HG02885 (cell line): ENCODE measurements around the gene CCDC85B.
"Not testable (repeated sequence)": the region's sequence is repeated elsewhere in the genome, so short reads cannot be mapped to it uniquely, and the experiment has no call there.

ENCODE experiments used
- ATAC-seq: cut with Tn5 transposase; IDR thresholded peaks from one replicate; pipeline ENCODE4 v1.9.1; 2021; ENCODE audit warnings: mild to moderate bottlenecking; ENCODE audit not compliant: unreplicated experiment, poor library complexity

Gene CCDC85B

GRCh38 chr11:65890324-65891218, at the start of gene CCDC85B:
Gene CCDC85B, plus strand, starts transcription at chr11:65890673. Its CDS starts 111 bp downstream, at chr11:65890784.
- peak; percentile 59 for ATAC-seq

- ATAC-seq = no peak
Measured at GRCh38 chr11:65842144-65842543, 48.3 kb upstream of the CCDC85B start.

DNA sequence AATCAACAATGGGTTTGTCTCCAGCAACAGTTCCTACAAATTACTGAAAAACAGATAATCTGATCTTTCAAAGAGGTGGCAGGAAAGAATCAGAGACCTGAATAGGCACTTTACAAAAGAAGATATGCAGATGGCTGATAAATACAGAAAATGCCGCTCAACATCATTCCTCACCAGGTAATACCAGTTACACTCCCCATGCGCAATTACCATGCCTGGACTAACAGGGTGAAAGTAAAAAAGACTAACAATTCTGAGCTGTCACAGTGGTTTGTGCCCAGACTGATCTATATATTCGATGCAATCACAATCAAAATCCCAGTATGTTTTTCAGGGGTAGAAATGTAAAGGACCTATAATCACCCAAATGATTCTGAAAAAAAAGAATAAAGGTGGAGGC, 46.7 kb upstream of the CCDC85B start:
- no peak for ATAC-seq

DNA sequence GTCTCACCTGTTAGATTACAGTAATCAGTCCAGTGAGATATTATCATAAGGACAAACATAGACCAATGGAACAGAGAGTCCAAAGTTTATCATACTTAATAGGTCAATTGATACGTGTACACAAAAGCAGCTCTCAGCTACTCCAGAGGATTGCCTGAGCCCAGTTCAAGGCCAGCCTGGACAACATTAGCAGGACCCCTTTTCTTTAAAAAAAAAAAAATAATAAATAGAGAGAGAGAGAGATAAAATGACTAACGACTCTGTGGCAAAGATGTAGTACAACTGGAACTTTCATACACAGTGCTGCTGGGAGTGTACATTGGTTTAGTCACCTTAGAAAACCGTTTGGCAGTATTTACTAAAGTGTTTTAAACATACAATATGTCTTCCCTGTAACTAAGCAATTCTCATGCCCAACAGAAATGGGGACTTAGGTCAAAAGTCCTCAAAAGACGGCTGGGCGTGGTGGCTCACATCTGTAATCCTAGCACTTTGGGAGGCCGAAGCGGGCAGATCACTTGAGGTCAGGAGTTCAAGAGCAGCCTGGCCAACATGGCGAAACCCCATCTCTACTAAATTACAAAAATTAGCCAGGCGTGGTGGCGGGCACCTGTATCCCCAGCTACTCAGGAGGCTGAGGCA, 46.1 kb upstream of the CCDC85B start:
- ATAC-seq = no peak

GRCh38 chr11:65847746-65848145, 42.7 kb upstream of the CCDC85B start:
- ATAC-seq = no peak

GRCh38 chr11:65848693-65849092, 41.8 kb upstream of the CCDC85B start:
- ATAC-seq = not testable (repeated sequence)

- ATAC-seq = no peak
Measured at GRCh38 chr11:65849366-65849765, 41.1 kb upstream of the CCDC85B start.

- no peak for ATAC-seq
Measured at GRCh38 chr11:65849771-65850216, 40.7 kb upstream of the CCDC85B start.

GRCh38 chr11:65850217-65851082, 40.0 kb upstream of the CCDC85B start:
- ATAC-seq = no peak

GRCh38 chr11:65851083-65851579, 39.3 kb upstream of the CCDC85B start:
- ATAC-seq = no peak

DNA sequence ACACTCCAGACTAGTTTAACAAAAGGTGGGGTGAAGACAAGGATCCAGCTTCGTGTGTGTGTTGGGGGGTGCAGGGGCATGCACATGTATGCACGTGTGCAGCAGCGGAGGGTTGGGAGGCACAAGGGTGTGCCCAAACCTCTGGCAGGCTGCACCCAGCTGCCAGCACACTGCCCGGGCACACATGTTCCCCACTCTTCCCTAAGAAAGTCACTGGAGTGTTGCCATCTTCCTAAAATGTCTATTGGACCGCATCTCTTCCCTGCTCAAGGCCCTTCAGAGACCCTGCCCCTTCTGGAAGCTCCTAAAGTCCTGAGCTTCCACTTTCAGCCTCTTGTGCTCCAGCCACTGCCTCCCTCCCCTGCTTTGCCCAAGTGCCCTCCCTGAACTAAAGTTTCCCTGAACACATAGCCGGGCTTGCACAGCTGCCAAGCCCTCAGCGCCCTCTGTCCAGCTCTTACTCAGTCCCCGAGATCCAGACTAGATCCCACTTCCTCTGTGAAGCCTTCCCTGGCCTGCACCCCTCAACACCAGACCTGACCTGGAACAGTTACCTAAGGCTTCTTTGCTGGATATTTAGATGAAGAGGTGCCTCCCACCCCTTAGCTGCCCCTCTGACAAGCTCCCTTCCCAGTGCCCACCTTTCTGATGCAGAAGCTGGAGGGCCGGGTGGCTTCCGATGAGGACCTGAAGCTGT, 38.5 kb upstream of the CCDC85B start:
- ATAC-seq = no peak

DNA sequence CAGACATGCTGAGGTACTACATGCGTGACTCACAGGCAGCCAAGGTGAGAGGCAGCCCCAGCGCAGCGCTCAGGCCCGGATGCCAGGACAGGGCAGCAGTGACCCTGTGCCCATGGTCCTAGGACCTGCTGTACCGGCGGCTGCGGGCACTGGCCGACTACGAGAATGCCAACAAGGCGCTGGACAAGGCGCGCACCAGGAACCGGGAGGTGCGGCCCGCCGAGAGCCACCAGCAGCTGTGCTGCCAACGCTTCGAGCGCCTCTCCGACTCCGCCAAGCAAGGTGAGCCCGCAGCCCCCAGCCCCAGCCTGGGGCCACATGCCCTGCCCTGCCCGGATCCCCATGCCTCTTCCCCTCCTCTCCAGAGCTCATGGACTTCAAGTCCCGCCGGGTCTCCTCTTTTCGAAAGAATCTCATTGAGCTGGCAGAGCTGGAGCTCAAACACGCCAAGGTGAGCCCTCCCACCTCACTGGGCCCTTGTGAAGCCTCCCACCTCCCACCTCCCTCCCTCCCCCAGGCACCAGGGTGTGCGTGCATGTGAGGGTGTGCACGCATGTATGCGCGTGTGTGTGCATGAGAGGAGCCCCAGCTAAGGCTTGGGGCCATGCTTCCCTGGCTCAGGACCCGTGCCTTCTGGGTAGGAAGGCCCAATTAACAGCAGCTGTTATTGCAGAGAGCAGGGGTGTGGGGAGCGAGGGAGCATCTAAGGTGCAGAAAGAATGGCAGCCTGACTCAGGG, 37.8 kb upstream of the CCDC85B start:
- ATAC-seq = no peak

DNA sequence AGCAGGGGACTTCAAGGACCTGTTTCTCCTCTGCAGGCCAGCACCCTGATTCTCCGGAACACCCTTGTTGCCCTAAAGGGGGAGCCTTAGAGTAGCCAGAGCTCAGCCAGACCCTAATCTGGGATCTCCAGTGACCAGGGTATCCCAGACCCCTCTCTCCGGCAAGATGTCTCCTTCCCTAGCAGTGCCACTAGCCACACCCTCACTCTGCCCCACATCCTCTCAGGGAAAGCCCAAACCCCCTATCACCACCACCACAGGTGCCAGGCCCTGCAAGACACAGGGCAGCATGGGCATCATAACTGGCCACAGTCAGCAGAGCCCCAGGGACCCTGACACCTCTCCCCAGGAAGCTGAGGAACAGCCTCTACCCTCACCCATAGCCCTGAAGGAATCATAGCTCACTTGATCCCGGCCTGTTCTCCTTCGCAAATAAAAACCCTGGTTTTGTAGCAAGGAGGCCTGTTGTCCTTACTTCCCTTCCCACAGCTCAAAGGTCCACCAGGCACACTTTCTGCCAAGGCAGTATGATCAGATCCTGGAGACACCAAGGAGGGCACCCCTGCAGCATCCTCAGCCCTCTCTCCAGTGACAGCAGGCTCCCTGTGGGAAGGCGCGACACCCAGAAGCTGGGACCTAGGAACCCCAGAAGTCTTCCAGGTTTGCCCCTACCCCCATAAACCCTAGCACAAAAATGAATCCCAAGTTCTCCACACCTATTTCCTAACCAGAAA, 37.1 kb upstream of the CCDC85B start:
- no peak for ATAC-seq

- ATAC-seq = no peak
Measured at GRCh38 chr11:65854161-65854592, 36.3 kb upstream of the CCDC85B start.

- ATAC-seq = no peak
Measured at GRCh38 chr11:65854852-65855837, 35.3 kb upstream of the CCDC85B start.

- ATAC-seq = no peak
Measured at GRCh38 chr11:65855927-65856363, 34.5 kb upstream of the CCDC85B start.
